ENCODE measurements around the gene NPR1.
A peak's percentile ranks its signal among the peaks of the same experiment; 100 is the strongest.
"Not testable (repeated sequence)": the region's sequence is repeated elsewhere in the genome, so short reads cannot be mapped to it uniquely, and the experiment has no call there.

Gene NPR1

GRCh38 chr1:153683854-153684253 lies 5.4 kb downstream of the NPR1 start:
- no peak for FAIRE-seq

GRCh38 chr1:153684892-153685291 lies 6.4 kb downstream of the NPR1 start:
- FAIRE-seq, result no peak

DNA sequence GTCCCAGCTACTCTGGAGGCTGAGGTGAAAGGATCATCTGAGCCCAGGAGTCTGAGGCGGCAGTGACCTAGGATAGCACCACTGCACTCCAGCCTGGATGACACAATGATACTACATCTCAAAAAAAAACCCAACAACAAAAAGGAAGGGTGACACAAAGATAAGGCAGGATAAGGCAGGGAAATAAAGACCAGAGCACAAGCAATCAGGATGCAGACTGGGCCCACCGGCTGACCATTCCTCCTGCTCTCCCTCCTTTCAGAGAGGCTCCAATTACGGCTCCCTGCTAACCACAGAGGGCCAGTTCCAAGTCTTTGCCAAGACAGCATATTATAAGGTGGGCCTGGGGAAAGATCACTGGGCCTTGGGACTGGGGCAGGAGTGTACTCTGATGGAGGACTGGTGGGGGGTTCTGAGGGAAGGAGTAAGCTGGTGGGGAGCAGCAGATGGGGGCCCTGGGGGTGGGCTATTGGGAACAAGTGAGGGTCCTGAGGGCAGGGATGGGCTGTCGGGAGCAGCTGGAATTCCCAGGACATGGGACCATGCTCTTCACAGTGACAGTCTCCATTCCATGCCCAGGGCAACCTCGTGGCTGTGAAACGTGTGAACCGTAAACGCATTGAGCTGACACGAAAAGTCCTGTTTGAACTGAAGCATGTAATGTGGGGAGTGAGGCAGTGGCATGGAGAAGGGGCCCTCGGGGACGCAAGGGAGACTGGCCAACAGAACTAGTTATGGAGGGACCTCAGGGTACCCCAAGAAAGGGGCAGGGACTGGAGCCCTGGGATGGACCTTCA lies 7.3 kb downstream of the NPR1 start:
- no peak for FAIRE-seq

- no peak for FAIRE-seq
Observed at GRCh38 chr1:153687346-153688125, 9.0 kb downstream of the NPR1 start.

DNA sequence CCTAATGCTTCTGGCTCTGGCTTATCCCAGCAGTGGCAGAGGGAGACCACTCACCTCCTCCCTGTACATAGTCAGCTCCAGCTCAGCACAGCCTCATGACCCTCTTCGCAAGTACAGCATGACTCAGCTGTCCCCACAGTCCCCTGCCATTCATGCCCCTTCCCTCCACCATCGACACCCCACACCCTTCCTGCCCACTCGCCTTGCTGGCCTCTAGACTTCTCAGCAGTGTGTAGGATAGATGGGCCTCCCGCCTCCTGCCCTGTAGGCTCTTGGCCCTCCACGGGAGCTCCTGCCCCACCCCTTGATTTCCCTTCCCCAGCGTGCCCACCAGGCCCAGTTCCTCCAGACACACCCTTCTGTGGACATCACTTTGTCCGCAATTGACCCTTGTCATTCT lies 9.8 kb downstream of the NPR1 start:
- no peak for FAIRE-seq

DNA sequence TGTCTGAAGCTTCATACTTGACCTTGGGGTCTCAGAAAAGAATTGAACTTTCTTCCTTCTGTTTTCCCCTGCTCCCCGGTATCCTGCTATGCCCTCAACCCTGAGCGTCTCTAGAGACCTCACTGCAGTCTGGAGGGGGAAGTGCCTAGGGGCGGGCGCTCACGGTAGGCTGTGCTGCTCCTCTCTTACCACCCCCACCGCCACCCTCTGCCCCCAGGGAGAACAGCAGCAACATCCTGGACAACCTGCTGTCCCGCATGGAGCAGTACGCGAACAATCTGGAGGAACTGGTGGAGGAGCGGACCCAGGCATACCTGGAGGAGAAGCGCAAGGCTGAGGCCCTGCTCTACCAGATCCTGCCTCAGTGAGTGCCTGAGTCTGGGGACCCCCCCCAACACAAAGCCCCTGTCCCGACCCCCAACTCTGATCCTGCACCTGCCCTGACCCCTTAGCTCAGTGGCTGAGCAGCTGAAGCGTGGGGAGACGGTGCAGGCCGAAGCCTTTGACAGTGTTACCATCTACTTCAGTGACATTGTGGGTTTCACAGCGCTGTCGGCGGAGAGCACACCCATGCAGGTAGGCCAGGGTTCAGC lies 10.3 kb downstream of the NPR1 start:
- no peak for FAIRE-seq

DNA sequence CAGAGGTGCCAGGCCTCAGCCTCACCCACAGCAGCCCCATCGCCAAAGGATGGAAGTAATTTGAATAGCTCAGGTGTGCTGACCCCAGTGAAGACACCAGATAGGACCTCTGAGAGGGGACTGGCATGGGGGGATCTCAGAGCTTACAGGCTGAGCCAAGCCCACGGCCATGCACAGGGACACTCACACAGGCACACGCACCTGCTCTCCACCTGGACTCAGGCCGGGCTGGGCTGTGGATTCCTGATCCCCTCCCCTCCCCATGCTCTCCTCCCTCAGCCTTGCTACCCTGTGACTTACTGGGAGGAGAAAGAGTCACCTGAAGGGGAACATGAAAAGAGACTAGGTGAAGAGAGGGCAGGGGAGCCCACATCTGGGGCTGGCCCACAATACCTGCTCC lies 15.0 kb downstream of the NPR1 start:
- no peak for FAIRE-seq

GRCh38 chr1:153696741-153697140 lies 18.3 kb downstream of the NPR1 start:
- FAIRE-seq, result no peak

- no peak for FAIRE-seq
Observed at GRCh38 chr1:153697191-153698019, 18.9 kb downstream of the NPR1 start.

DNA sequence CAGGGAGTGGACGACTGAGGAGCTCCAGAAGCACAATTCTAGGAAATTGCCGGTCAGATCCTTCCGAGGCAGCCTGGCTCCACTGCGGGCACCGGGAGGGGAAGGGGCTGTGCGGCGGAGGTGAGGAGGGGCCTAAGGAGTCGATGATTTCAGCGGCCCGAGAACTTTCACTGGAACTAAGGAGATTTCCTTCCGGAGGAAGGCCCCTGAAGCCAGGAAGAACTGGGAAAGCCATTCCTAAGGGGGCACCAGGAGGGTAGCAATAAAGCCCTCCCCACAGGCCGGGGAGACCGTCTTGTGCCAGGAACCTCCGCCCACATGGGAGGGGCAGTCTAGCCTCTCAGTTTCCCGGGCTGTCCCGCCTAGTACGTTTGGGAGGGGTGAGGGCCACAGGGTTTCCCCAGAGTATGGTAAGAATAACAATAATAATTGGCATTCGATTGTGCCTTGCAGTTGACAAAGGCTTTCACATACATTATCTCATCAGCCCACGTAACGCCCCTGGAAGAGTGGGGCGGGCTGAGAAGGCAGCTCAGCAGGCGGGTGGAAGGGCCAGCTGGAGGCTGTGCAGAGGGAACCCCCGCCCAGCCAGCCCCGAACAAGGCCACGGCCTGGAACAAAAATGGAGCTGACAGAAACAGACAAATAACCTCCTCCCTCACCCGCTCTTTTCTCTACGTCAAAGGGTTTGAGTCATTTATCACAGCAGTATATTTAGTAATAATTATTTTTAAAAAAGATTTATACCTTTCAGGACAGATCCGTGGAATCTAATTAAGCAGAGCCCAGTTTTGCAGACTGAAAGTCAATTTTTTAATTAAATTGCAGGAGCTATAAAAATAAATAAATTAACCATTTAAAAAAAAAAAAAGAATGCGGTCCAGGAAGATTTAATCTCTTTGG lies 19.8 kb downstream of the NPR1 start:
- no peak for FAIRE-seq

DNA sequence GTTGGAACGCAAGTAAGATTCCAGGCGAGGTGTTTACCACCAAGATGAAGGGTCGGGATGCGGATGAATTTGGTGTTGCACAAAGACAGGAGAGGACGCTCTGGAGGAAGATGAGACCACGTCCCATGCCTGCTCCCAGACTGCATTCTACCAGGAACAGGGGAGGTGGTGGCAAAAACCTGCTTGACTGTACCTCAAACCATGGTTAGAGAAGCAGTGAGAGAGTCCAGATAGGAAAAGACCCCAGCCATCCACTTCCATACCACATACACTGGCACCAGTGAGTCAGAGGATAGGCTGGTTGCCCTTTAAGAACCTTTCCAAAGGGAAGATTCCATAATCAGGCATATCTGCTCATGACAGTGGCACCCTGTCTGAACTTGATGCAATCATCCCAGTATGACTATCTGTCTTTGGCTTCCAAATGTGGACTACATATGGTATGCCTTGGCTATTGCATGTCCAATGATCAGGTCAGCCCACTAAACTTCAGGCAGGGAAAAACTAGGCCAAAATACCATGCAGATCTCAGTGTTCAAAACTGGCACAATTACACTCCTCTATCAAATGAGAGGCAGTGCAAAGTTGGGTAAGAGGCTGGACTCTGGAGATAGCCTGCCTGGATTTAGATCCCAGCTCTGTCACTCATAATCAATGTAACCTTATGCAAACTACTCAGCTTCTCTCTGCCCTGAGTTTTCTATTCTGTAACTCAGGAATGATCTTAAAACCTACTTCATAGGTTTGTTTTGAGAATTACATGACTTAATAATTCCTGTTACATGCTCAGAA lies 20.6 kb downstream of the NPR1 start:
- FAIRE-seq, result no peak

DNA sequence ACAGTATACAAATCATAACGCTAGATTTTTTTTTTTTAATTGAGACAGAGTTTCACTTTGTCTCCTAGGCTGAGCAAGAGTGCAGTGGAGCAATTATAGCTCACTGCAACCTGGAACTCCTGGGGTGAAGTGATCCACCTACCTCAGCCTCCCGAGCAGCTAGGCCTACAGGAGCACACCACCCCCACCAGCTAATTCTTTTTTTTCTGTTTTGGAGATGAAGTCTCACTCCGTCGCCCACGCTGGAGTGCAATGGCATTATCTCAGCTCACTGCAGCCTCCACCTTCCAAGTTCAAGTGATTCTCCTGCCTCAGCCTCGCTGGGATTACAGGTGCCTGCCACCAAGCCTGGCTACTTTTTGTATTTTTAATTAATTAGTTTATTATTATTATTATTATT lies 21.3 kb downstream of the NPR1 start:
- no peak for FAIRE-seq

GRCh38 chr1:153705484-153705883 lies 27.0 kb downstream of the NPR1 start:
- FAIRE-seq, result no peak

GRCh38 chr1:153711026-153711425 lies 32.5 kb downstream of the NPR1 start:
- no peak for FAIRE-seq

- not testable (repeated sequence) for FAIRE-seq
Observed at GRCh38 chr1:153716211-153716610, 37.7 kb downstream of the NPR1 start.

DNA sequence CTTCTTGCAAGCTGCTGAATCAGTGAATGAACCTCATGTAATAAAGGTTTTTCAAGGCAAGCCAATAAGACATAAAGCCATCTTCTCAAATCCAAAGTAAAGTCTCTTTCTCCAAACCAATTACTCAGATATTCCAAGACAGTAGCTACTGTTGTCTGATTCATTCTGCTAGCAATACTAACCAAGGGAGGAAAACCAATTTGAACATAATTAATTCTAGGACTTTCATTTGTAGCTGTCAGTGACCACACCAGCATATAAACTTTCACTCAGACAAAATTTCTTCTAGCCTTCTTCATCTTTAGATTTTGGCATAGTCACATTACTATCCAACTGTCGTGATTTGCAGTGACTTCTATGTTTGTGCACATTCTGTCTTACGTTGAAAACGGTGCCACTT lies 38.8 kb downstream of the NPR1 start:
- no peak for FAIRE-seq

- FAIRE-seq, result no peak
Observed at GRCh38 chr1:153723687-153724086, 45.2 kb downstream of the NPR1 start.

DNA sequence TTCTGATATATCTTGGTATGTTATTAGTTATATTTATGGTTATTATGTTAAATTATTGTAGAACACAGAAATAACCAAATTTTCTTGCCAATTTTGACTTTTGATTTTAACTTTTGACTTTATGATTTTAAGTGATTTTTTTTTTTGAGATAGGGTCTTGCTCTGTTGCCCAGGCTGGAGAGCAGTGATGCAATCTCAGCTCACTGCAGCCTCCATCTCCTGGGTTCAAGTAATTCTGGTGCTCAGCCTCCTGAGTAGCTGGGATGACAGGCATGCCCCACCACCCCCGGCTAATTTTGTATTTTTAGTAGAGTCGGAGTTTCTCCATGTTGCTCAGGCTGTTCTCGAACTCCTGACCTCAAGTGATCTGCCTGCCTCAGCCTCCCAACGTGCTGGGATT lies 46.1 kb downstream of the NPR1 start:
- not testable (repeated sequence) for FAIRE-seq

DNA sequence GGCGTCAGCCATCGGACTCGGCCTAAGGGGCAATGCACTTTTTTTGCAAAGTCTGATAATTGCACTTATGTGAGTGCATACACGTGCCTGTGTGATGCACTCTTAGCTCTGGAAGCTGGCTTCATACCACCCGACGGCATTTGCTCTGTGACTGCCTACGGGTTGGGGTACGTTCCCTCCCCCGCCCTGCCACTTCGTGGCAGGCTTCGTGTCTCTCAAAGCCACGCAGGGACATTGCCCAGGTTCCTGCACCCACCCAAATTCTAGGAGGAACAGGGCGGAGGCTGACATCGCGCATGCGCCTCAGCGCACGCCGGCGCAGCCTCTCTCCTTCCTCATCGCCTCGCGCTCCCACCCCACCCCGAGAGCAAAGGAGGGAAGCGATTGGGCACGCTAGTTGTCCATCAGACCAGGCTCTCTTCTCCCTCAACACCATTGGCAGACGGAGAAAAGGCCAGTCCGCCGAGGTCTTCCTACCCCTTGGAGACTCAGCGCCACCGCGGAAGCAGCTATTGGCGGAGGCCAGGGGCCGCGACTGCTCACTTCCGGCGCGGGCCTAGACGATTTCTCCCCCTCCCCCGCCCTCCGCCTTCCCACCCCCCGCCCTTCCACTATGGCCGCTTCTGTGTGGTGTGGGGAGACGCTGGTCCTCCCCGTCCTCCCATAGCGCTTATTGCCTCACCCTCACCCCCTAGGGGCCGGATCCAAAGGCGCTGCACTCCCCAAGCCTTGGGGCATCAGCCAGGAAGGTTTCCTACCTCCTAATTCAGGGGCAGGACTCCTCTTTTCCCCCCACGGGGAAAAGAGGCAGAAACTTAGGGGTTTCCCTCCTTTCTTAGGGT lies 49.2 kb downstream of the NPR1 start, which contains the start of gene INTS3:
INTS3 (plus strand) TSS at position 588 of the 842 bp plus-strand sequence. CDS start 585 bp downstream, outside the sequence.
- peak; percentile 96 for FAIRE-seq

All from G401.6 (cell line).